H9 (cell line): ENCODE results near the gene OR5AC2. TPM values are rescaled to one million over a fixed set of nuclear protein-coding genes. Genes with fewer than 3 reads are reported as not detected.

Experiments
- DNase-seq: peaks from one replicate; pipeline ENCODE4 v3.0.0-alpha.2; 2017
- H2AFZ ChIP-seq: one replicate; pipeline ENCODE4 v1.6.1; 2013; ENCODE audit warnings: mild to moderate bottlenecking, low read length, control low read depth, moderate library complexity
- H2AK5ac ChIP-seq: 2 replicates; pipeline ENCODE4 v1.6.1; 2013; ENCODE audit warnings: low read length, control low read depth, mixed read lengths; ENCODE audit not compliant: insufficient read length
- H2BK120ac ChIP-seq: one replicate; pipeline ENCODE4 v1.6.1; 2013; ENCODE audit warnings: low read depth, mild to moderate bottlenecking, low read length, control low read depth, inconsistent platforms; ENCODE audit not compliant: poor library complexity, severe bottlenecking
- H2BK12ac ChIP-seq: 2 replicates; pipeline ENCODE4 v1.6.1; 2013; ENCODE audit warnings: low read length, control low read depth, mixed read lengths, low read depth; ENCODE audit not compliant: insufficient read length
- H2BK15ac ChIP-seq: 2 replicates; pipeline ENCODE4 v1.6.1; 2013; ENCODE audit warnings: low read depth, low read length, control low read depth
- H2BK20ac ChIP-seq: one replicate; pipeline ENCODE4 v1.6.1; 2013; ENCODE audit warnings: low read depth, mild to moderate bottlenecking, low read length, control low read depth, inconsistent platforms; ENCODE audit not compliant: poor library complexity, severe bottlenecking
- H2BK5ac ChIP-seq: 2 replicates; pipeline ENCODE4 v1.6.1; 2013; ENCODE audit warnings: low read length, control low read depth, mixed read lengths; ENCODE audit not compliant: insufficient read length
- H3K14ac ChIP-seq: 2 replicates; pipeline ENCODE4 v1.6.1; 2013; ENCODE audit warnings: low read length, control low read depth; ENCODE audit not compliant: insufficient read depth
- H3K18ac ChIP-seq: 2 replicates; pipeline ENCODE4 v1.6.1; 2013; ENCODE audit warnings: low read depth, mild to moderate bottlenecking, mixed read lengths, low read length, control low read depth; ENCODE audit not compliant: insufficient read length
- H3K23ac ChIP-seq: 2 replicates; pipeline ENCODE4 v1.6.1; 2013; ENCODE audit warnings: low read length, control low read depth, mixed read lengths, low read depth; ENCODE audit not compliant: insufficient read length
- H3K23me2 ChIP-seq: 2 replicates; pipeline ENCODE4 v1.6.1; 2013; ENCODE audit warnings: low read depth, mild to moderate bottlenecking, mixed read lengths, low read length, control low read depth; ENCODE audit not compliant: insufficient read length, poor library complexity, severe bottlenecking
- H3K27ac ChIP-seq: 2 replicates; pipeline ENCODE4 v1.5.1; 2013; ENCODE audit warnings: low read length, control low read depth, mixed read lengths, low read depth; ENCODE audit not compliant: insufficient read length
- H3K27me3 ChIP-seq: 2 replicates; pipeline ENCODE4 v1.6.1; 2013; ENCODE audit warnings: low read length, control low read depth, inconsistent platforms; ENCODE audit not compliant: insufficient read depth
- H3K4ac ChIP-seq: 2 replicates; pipeline ENCODE4 v1.6.1; 2013; ENCODE audit warnings: low read depth, mild to moderate bottlenecking, control low read depth, inconsistent platforms, low read length, moderate library complexity
- H3K4me1 ChIP-seq: 2 replicates; pipeline ENCODE4 v1.6.1; 2013; ENCODE audit warnings: low read length, control low read depth, inconsistent platforms; ENCODE audit not compliant: insufficient read depth
- H3K4me2 ChIP-seq: 2 replicates; pipeline ENCODE4 v1.6.1; 2013; ENCODE audit warnings: low read length, control low read depth, mixed read lengths; ENCODE audit not compliant: insufficient read length, insufficient read depth
- H3K56ac ChIP-seq: 2 replicates; pipeline ENCODE4 v1.6.1; 2013; ENCODE audit warnings: low read depth, mild to moderate bottlenecking, mixed read lengths, low read length, control low read depth; ENCODE audit not compliant: insufficient read length
- H3K79me1 ChIP-seq: 2 replicates; pipeline ENCODE4 v1.6.1; 2013; ENCODE audit warnings: low read depth, mild to moderate bottlenecking, moderate library complexity, low read length, control low read depth, inconsistent platforms; ENCODE audit not compliant: insufficient read depth, poor library complexity, severe bottlenecking
- H3K79me2 ChIP-seq: 2 replicates; pipeline ENCODE4 v1.6.1; 2013; ENCODE audit warnings: low read length, control low read depth, inconsistent platforms; ENCODE audit not compliant: insufficient read depth
- H3K9ac ChIP-seq: 2 replicates; pipeline ENCODE4 v1.6.1; 2013; ENCODE audit warnings: low read length, control low read depth, mixed read lengths; ENCODE audit not compliant: insufficient read length; ENCODE audit errors: extremely low read depth
- H3K9me3 ChIP-seq: one replicate; pipeline ENCODE4 v1.6.1; 2013; ENCODE audit warnings: low read depth, low read length, inconsistent platforms; ENCODE audit not compliant: control insufficient read depth
- H3T11ph ChIP-seq: one replicate; pipeline ENCODE4 v1.6.1; 2013; ENCODE audit warnings: mild to moderate bottlenecking, low read length, control low read depth, inconsistent platforms
- H4K20me1 ChIP-seq: one replicate; pipeline ENCODE4 v1.6.1; 2013; ENCODE audit not compliant: control insufficient read depth, insufficient read length, insufficient read depth
- H4K5ac ChIP-seq: 2 replicates; pipeline ENCODE4 v1.6.1; 2013; ENCODE audit warnings: low read depth, mild to moderate bottlenecking, mixed read lengths, low read length, control low read depth; ENCODE audit not compliant: insufficient read length
- H4K8ac ChIP-seq: replicated peaks from 2 replicates; pipeline ENCODE4 v1.6.1; 2013; ENCODE audit warnings: low read length, control low read depth, mixed read lengths, low read depth; ENCODE audit not compliant: insufficient read length
- H4K91ac ChIP-seq: 2 replicates; pipeline ENCODE4 v1.6.1; 2013; ENCODE audit warnings: low read depth, mild to moderate bottlenecking, moderate library complexity, mixed read lengths, low read length, control low read depth; ENCODE audit not compliant: insufficient read length
- H3K27ac Mint-ChIP-seq, 3 experiments: 2 replicates in 2 of 3; 3 replicates in 1 of 3; pipeline ENCODE4 v1.8.0; 2020 to 2021; ENCODE audit warnings: mixed read lengths in 3 of 3, mild to moderate bottlenecking in 1 of 3, moderate library complexity in 1 of 3
- H3K27me3 Mint-ChIP-seq: 2 replicates; pipeline ENCODE4 v1.8.0; 2021; ENCODE audit warnings: low read depth, mild to moderate bottlenecking, moderate library complexity, mixed read lengths
- H3K36me3 Mint-ChIP-seq, 3 experiments: 2 replicates in 2 of 3; 3 replicates in 1 of 3; pipeline ENCODE4 v1.8.0; 2020 to 2021; ENCODE audit warnings: low read depth in 3 of 3, mixed read lengths in 3 of 3; ENCODE audit not compliant: insufficient read depth in 1 of 3
- H3K4me1 Mint-ChIP-seq, 2 experiments: 2 replicates each; pipeline ENCODE4 v1.8.0; 2020; ENCODE audit warnings: mixed read lengths in 2 of 2
- H3K4me3 Mint-ChIP-seq, 2 experiments: 2 replicates in 1 of 2; 3 replicates in 1 of 2; pipeline ENCODE4 v1.8.0; 2020 to 2021; ENCODE audit warnings: mild to moderate bottlenecking in 2 of 2, mixed read lengths in 2 of 2, moderate library complexity in 1 of 2
- H3K9me3 Mint-ChIP-seq, 2 experiments: 2 replicates in 1 of 2; 3 replicates in 1 of 2; pipeline ENCODE4 v1.8.0; 2020; ENCODE audit warnings: mild to moderate bottlenecking in 2 of 2, mixed read lengths in 2 of 2, moderate library complexity in 1 of 2
- WGBS: extraction: QIAGEN DNeasy Blood & Tissue Kit; methylation state at CpG from one replicate; pipeline ENCODE4 v1.1.7; 2013; ENCODE audit warnings: missing lambda C conversion rate, low lambda C conversion rate, mixed read lengths; ENCODE audit not compliant: insufficient read length; ENCODE audit errors: extremely low coverage; 5-methylcytosine and 5-hydroxymethylcytosine counted together
- total RNA-seq: library from RNA; stranded (reverse); gene quantifications from 2 replicates; pipeline ENCODE4 v1.2.1, GENCODE V29; 2021
- TF ChIP-seq, protein P1 (sequence below): fragments of 200-600 bp; sonication (generic); conservative IDR thresholded peaks from 3 replicates; pipeline ENCODE4 v1.8.0; 2021; ENCODE audit warnings: antibody characterized with exemption, mild to moderate bottlenecking

Gene OR5AC2
- total RNA-seq, 1 experiment from 2014 or later, result not detected

DNA sequence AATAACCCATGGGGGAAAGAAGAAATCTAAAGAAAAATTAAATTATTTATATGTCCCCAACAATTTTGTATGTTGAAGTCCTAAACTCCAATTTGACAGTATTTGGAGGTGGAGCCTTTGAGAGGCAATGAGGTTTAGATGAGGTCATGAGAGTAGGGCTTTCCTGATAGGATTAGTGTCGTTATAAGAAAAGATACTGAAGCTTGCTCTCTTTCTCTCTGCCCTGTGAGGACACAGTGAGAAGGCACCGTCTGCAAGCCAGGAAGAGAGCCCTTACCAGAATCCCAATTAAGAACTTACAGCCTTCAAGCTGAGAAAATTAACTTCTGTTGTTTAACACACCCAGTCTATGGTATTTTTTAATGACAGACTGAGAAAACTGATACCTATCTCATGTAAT is 16.1 kb upstream of the OR5AC2 start:
- Histone ChIP-seq H2BK15ac (no peak overlapping the region), H3K4me2 (no peak overlapping the region), H4K91ac (no peak overlapping the region), H2BK5ac (no peak overlapping the region), H2BK120ac (no peak overlapping the region), H3K18ac (no peak overlapping the region), H3K14ac (no peak overlapping the region), H3K27ac (no peak overlapping the region), H4K8ac (no peak overlapping the region), H3K23me2 (no peaks in the 10 kb centered on the region), H3K9me3 (no peaks in the 10 kb centered on the region), H4K20me1 (no peaks in the 10 kb centered on the region), H3K56ac (no peak overlapping the region), H2BK20ac (no peak overlapping the region), H3T11ph (no peak overlapping the region), H3K79me1 (no peaks in the 10 kb centered on the region), H2AFZ (no peak overlapping the region), H3K79me2 (no peaks in the 10 kb centered on the region), H3K4me1 (no peaks in the 10 kb centered on the region), H3K23ac (no peak overlapping the region), H2AK5ac (no peak overlapping the region), H3K9ac (no peak overlapping the region), H3K4ac (no peak overlapping the region), H2BK12ac (no peak overlapping the region), H3K27me3 (no peaks in the 10 kb centered on the region), H4K5ac (no peak overlapping the region)
- no peaks in the 10 kb centered on the region for H3K9me3 Mint-ChIP-seq
- no peak for DNase-seq
- H3K4me1 Mint-ChIP-seq, result no peaks in the 10 kb centered on the region
- H3K27ac Mint-ChIP-seq, result no peak overlapping the region; a peak in 1 of 7 replicates
- H3K4me3 Mint-ChIP-seq, result no peak overlapping the region
- TF ChIP-seq, protein P1, sequence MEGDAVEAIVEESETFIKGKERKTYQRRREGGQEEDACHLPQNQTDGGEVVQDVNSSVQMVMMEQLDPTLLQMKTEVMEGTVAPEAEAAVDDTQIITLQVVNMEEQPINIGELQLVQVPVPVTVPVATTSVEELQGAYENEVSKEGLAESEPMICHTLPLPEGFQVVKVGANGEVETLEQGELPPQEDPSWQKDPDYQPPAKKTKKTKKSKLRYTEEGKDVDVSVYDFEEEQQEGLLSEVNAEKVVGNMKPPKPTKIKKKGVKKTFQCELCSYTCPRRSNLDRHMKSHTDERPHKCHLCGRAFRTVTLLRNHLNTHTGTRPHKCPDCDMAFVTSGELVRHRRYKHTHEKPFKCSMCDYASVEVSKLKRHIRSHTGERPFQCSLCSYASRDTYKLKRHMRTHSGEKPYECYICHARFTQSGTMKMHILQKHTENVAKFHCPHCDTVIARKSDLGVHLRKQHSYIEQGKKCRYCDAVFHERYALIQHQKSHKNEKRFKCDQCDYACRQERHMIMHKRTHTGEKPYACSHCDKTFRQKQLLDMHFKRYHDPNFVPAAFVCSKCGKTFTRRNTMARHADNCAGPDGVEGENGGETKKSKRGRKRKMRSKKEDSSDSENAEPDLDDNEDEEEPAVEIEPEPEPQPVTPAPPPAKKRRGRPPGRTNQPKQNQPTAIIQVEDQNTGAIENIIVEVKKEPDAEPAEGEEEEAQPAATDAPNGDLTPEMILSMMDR, result no peak
- H3K27me3 Mint-ChIP-seq, result no peaks in the 10 kb centered on the region
- WGBS, result no CpG with 5 or more reads among the region's 2 CpGs
- no peaks in the 10 kb centered on the region for H3K36me3 Mint-ChIP-seq
